Posterior cingulate gyrus (tissue), 11 donors: Measurements from ENCODE around the gene CBARP.
A peak's percentile ranks its signal among the peaks of the same experiment; 100 is the strongest.

Source experiments
- DNase-seq, 10 donors: peaks; one replicate each; pipeline versions ENCODE4 v3.0.0 to v3.0.0-alpha.2; 2020 to 2021; ENCODE audit warnings: mixed read lengths in 3 of 10
- intact Hi-C: fragments of 100-400 bp; cut with DNase I; formaldehyde crosslinking; loops from one replicate; pipeline ENCODE4 v1.15.1; 2023

The CBARP gene

GRCh38 chr19:1266916-1267476 lies 29.2 kb upstream of the CBARP start:
- DNase-seq: peak in 9 of 10 donors; percentile 61 to 96 (median 77)
- intact Hi-C loops: loop anchor here (1.0 kb wide), 1 partner anchor 23 kb away; no protein-coding TSS in a partner anchor

GRCh38 chr19:1266129-1266915 lies 28.5 kb upstream of the CBARP start:
- DNase-seq: peak in 9 of 10 donors; percentile 57 to 97 (median 71)
- intact Hi-C loops: no loop called here

GRCh38 chr19:1265615-1266128 lies 27.9 kb upstream of the CBARP start:
- DNase-seq: peak in 2 of 10 donors; percentile 85 to 88
- intact Hi-C loops: no loop called here

GRCh38 chr19:1264801-1265614 lies 27.2 kb upstream of the CBARP start:
- no peak for DNase-seq
- intact Hi-C loops: no loop called here

GRCh38 chr19:1263188-1263587 lies 25.4 kb upstream of the CBARP start:
- intact Hi-C loops: no loop called here
- no peak for DNase-seq

GRCh38 chr19:1262623-1263123 lies 24.9 kb upstream of the CBARP start:
- intact Hi-C loops: no loop called here
- DNase-seq: no peak

- intact Hi-C loops: no loop called here
- DNase-seq: peak in 1 of 10 donors; percentile 89
Observed at GRCh38 chr19:1261798-1262622, 24.2 kb upstream of the CBARP start.

- DNase-seq: no peak
- intact Hi-C loops: no loop called here
Observed at GRCh38 chr19:1261538-1261797, 23.7 kb upstream of the CBARP start.

GRCh38 chr19:1260749-1261537 lies 23.1 kb upstream of the CBARP start:
- intact Hi-C loops: no loop called here
- DNase-seq: peak; percentile 91 to 100 (median 96)

- intact Hi-C loops: no loop called here
- no peak for DNase-seq
Observed at GRCh38 chr19:1259876-1260748, 22.3 kb upstream of the CBARP start.

- DNase-seq: peak in 1 of 10 donors; percentile 34
- intact Hi-C loops: no loop called here
Observed at GRCh38 chr19:1259206-1259875, 21.5 kb upstream of the CBARP start.

- DNase-seq: no peak
- intact Hi-C loops: no loop called here
Observed at GRCh38 chr19:1258707-1259205, 21.0 kb upstream of the CBARP start.

GRCh38 chr19:1258163-1258492 lies 20.3 kb upstream of the CBARP start:
- no peak for DNase-seq
- intact Hi-C loops: no loop called here

GRCh38 chr19:1257475-1258162 lies 19.8 kb upstream of the CBARP start:
- intact Hi-C loops: no loop called here
- DNase-seq: no peak

GRCh38 chr19:1256646-1257474 lies 19.1 kb upstream of the CBARP start:
- DNase-seq: peak in 1 of 10 donors; percentile 11

More at GRCh38 chr19:1256646-1257474, 19.1 kb upstream of the CBARP start:
- intact Hi-C loops: no loop called here
